ENCODE measurements around the gene HNF1B. TPM values are rescaled to one million over a fixed set of nuclear protein-coding genes. Genes with fewer than 3 reads are reported as not detected.

HNF1B gene
- total RNA-seq, 2 donors from 2014 or later: 0.19 to 0.48 TPM

GRCh38 chr17:37741341-37742115 lies 3.3 kb downstream of the HNF1B start:
- Mint-ChIP-seq H3K36me3 (ENCODE audit: insufficient read depth in 2 of 2) (peaks cover 2 to 3% of the 10 kb centered on the region in 2 donors), H3K4me3 (peak overlapping the region; percentile 83 to 87)
- ATAC-seq (replicated peaks in 1 of 2): no peak

GRCh38 chr17:37740915-37741314 lies 3.9 kb downstream of the HNF1B start:
- peaks cover 2 to 3% of the 10 kb centered on the region in 2 donors for H3K36me3 Mint-ChIP-seq (ENCODE audit: insufficient read depth in 2 of 2)
- DNase-seq: no peak
- peaks cover 21% of the 10 kb centered on the region for H3K4me1 Mint-ChIP-seq (ENCODE audit: low read depth)
- H3K4me3 Mint-ChIP-seq: no peak overlapping the region
- no peaks in the 10 kb centered on the region for H3K9me3 Mint-ChIP-seq
- H3K27ac Mint-ChIP-seq: no peak overlapping the region
- ATAC-seq (replicated peaks in 1 of 2): no peak
- peaks cover 80% of the 10 kb centered on the region for H3K27me3 Mint-ChIP-seq (ENCODE audit: low read depth)

More at GRCh38 chr17:37741341-37742115, 3.3 kb downstream of the HNF1B start:
- Mint-ChIP-seq H3K4me1 (ENCODE audit: low read depth) (peaks cover 21% of the 10 kb centered on the region), H3K9me3 (no peaks in the 10 kb centered on the region), H3K27me3 (ENCODE audit: low read depth) (peaks cover 83% of the 10 kb centered on the region), H3K27ac (no peak overlapping the region)
- no peak for DNase-seq

- Mint-ChIP-seq H3K4me3 (no peak overlapping the region), H3K27me3 (ENCODE audit: low read depth) (peaks cover 55% of the 10 kb centered on the region), H3K36me3 (ENCODE audit: insufficient read depth in 2 of 2) (no peaks in the 10 kb centered on the region), H3K9me3 (no peaks in the 10 kb centered on the region), H3K4me1 (ENCODE audit: low read depth) (peaks cover 4% of the 10 kb centered on the region), H3K27ac (no peak overlapping the region)
- DNase-seq (no peak), ATAC-seq (replicated peaks in 1 of 2) (no peak)
These were observed 6.9 kb downstream of the HNF1B start for GRCh38 chr17:37737971-37738370.

GRCh38 chr17:37737081-37737480 lies 7.8 kb downstream of the HNF1B start:
- Mint-ChIP-seq H3K9me3 (no peaks in the 10 kb centered on the region), H3K4me1 (ENCODE audit: low read depth) (no peaks in the 10 kb centered on the region), H3K27ac (no peak overlapping the region), H3K27me3 (ENCODE audit: low read depth) (peaks cover 52% of the 10 kb centered on the region), H3K4me3 (no peak overlapping the region), H3K36me3 (ENCODE audit: insufficient read depth in 2 of 2) (no peaks in the 10 kb centered on the region)
- ATAC-seq (replicated peaks in 1 of 2) (no peak), DNase-seq (no peak)

GRCh38 chr17:37736428-37736827 lies 8.4 kb downstream of the HNF1B start:
- DNase-seq (peak; percentile 10 to 18), ATAC-seq (replicated peaks in 1 of 2) (peak; percentile 53 to 64)
- Mint-ChIP-seq H3K4me1 (ENCODE audit: low read depth) (no peaks in the 10 kb centered on the region), H3K27me3 (ENCODE audit: low read depth) (peaks cover 49% of the 10 kb centered on the region), H3K36me3 (ENCODE audit: insufficient read depth in 2 of 2) (no peaks in the 10 kb centered on the region), H3K9me3 (no peaks in the 10 kb centered on the region), H3K4me3 (no peak overlapping the region), H3K27ac (no peak overlapping the region)

DNA sequence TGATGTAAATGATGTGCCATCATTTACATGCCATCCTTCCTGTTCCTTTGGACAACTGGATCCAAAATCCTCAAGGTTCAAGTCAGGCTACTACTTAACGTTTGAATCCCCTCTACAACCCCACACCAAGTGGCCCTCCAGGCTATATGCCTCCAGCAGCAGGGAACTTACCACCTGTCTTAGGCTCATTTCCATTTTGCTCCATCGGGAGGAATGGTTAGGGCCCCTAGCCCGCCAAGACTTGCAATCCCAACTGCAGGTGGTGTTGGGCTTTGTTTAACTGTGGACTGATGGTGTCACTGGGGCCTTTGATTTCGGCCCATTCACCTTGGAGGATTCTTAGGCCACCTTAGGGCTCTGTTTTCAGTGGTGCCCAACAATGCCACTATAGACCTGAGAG lies 9.7 kb downstream of the HNF1B start:
- no peak overlapping the region for H3K27ac Mint-ChIP-seq
- peaks cover 36% of the 10 kb centered on the region for H3K27me3 Mint-ChIP-seq (ENCODE audit: low read depth)
- DNase-seq (no peak), ATAC-seq (replicated peaks in 1 of 2) (no peak)
- H3K4me3 Mint-ChIP-seq: no peak overlapping the region
- H3K9me3 Mint-ChIP-seq: no peaks in the 10 kb centered on the region
- H3K36me3 Mint-ChIP-seq (ENCODE audit: insufficient read depth in 2 of 2): no peaks in the 10 kb centered on the region
- H3K4me1 Mint-ChIP-seq (ENCODE audit: low read depth): no peaks in the 10 kb centered on the region

GRCh38 chr17:37732316-37732715 lies 12.5 kb downstream of the HNF1B start:
- Mint-ChIP-seq H3K4me3 (no peak overlapping the region), H3K36me3 (ENCODE audit: insufficient read depth in 2 of 2) (no peaks in the 10 kb centered on the region), H3K27ac (no peak overlapping the region), H3K4me1 (ENCODE audit: low read depth) (no peaks in the 10 kb centered on the region), H3K9me3 (no peaks in the 10 kb centered on the region), H3K27me3 (ENCODE audit: low read depth) (peaks cover 11% of the 10 kb centered on the region)
- no peak for ATAC-seq (replicated peaks in 1 of 2)
- DNase-seq: no peak

DNA sequence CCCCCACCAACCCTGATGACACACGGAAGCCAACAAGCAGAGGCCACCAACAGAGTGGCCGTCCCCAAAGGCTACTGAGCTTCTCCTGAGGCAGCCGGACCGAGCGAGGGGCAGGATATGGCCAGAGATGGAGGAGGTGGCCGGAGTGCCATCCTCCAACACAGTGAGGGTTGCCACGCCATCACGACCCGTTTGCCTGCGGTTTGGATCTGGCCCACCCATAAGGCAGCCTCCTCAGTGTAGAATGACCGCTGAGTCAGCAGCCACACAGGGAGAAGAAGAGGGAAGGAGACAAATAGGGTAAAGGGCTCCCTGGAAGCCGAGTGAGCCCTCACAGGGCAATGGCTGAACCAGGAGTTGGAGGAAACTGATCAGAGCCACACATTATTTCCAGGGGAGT lies 13.8 kb downstream of the HNF1B start:
- H3K27ac Mint-ChIP-seq: no peak overlapping the region
- H3K27me3 Mint-ChIP-seq (ENCODE audit: low read depth): no peaks in the 10 kb centered on the region
- ATAC-seq (replicated peaks in 1 of 2) (no peak), DNase-seq (no peak)
- no peaks in the 10 kb centered on the region for H3K4me1 Mint-ChIP-seq (ENCODE audit: low read depth)
- no peak overlapping the region for H3K4me3 Mint-ChIP-seq
- H3K9me3 Mint-ChIP-seq: no peaks in the 10 kb centered on the region
- no peaks in the 10 kb centered on the region for H3K36me3 Mint-ChIP-seq (ENCODE audit: insufficient read depth in 2 of 2)

- no peak for ATAC-seq (replicated peaks in 1 of 2)
These were observed 15.0 kb downstream of the HNF1B start for GRCh38 chr17:37729905-37730304.

GRCh38 chr17:37726891-37727675 lies 17.8 kb downstream of the HNF1B start:
- ATAC-seq (replicated peaks in 1 of 2): no peak
- no peak overlapping the region for H3K4me3 Mint-ChIP-seq
- H3K27ac Mint-ChIP-seq: no peak overlapping the region
- no peaks in the 10 kb centered on the region for H3K9me3 Mint-ChIP-seq
- no peaks in the 10 kb centered on the region for H3K36me3 Mint-ChIP-seq (ENCODE audit: insufficient read depth in 2 of 2)
- H3K4me1 Mint-ChIP-seq (ENCODE audit: low read depth): no peaks in the 10 kb centered on the region
- H3K27me3 Mint-ChIP-seq (ENCODE audit: low read depth): peaks cover 3% of the 10 kb centered on the region
- DNase-seq: no peak

More at GRCh38 chr17:37729905-37730304, 15.0 kb downstream of the HNF1B start:
- Mint-ChIP-seq H3K27ac (no peak overlapping the region), H3K4me1 (ENCODE audit: low read depth) (no peaks in the 10 kb centered on the region), H3K36me3 (ENCODE audit: insufficient read depth in 2 of 2) (no peaks in the 10 kb centered on the region), H3K27me3 (ENCODE audit: low read depth) (no peaks in the 10 kb centered on the region), H3K4me3 (no peak overlapping the region), H3K9me3 (no peaks in the 10 kb centered on the region)
- DNase-seq: no peak

DNA sequence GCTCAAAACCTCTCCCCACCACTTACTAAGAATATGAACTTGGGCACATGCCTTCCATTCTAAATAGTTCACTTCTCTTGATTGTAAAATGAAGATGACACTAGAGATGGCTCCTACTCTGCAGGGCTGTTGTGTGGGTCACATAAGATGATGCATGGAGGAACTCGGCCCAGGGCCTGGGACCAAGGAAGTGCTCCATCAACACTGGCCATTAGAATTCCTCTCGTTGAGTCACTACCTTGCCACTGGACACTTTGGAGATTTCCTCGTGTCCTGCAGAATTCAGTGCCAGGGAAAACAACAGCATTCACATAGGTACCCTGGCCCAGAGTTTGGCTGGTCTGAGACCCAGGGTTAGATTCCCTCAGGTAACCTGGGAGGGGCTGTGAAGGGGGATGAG lies 18.6 kb downstream of the HNF1B start:
- Mint-ChIP-seq H3K4me1 (ENCODE audit: low read depth) (no peaks in the 10 kb centered on the region), H3K4me3 (no peak overlapping the region), H3K27ac (no peak overlapping the region), H3K27me3 (ENCODE audit: low read depth) (peaks cover 9% of the 10 kb centered on the region), H3K9me3 (no peaks in the 10 kb centered on the region), H3K36me3 (ENCODE audit: insufficient read depth in 2 of 2) (no peaks in the 10 kb centered on the region)
- DNase-seq: no peak
- no peak for ATAC-seq (replicated peaks in 1 of 2)

DNA sequence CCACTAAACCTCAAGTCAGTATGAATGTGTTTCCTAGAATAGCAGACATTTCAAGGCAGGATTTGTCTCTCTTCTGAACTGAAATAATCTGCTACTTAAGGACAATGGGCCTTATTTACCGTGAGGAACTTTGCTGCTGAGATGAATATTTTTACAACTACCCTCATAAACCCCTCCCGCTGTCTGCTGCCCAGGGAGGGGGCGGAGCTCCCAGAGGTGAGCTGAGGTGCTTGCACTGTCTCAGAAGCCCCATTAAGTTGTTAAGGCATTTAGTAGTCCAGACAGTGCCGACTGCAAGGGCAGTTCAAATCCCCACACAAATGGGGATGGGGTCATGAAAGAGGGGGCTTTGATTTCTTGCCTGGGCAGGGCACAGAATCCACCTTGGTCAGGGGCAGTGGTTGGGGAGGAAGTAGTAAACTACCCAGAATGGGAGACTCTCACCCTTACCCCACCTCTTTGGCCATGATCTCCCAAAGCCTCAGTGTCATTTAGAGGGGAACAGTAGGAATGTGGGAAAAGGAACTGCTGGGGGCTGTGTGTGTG lies 19.2 kb downstream of the HNF1B start:
- H3K4me3 Mint-ChIP-seq: no peak overlapping the region
- no peak for ATAC-seq (replicated peaks in 1 of 2)
- no peaks in the 10 kb centered on the region for H3K4me1 Mint-ChIP-seq (ENCODE audit: low read depth)
- no peak overlapping the region for H3K27ac Mint-ChIP-seq
- no peaks in the 10 kb centered on the region for H3K9me3 Mint-ChIP-seq
- H3K36me3 Mint-ChIP-seq (ENCODE audit: insufficient read depth in 2 of 2): no peaks in the 10 kb centered on the region
- DNase-seq: no peak
- H3K27me3 Mint-ChIP-seq (ENCODE audit: low read depth): peaks cover 9% of the 10 kb centered on the region

DNA sequence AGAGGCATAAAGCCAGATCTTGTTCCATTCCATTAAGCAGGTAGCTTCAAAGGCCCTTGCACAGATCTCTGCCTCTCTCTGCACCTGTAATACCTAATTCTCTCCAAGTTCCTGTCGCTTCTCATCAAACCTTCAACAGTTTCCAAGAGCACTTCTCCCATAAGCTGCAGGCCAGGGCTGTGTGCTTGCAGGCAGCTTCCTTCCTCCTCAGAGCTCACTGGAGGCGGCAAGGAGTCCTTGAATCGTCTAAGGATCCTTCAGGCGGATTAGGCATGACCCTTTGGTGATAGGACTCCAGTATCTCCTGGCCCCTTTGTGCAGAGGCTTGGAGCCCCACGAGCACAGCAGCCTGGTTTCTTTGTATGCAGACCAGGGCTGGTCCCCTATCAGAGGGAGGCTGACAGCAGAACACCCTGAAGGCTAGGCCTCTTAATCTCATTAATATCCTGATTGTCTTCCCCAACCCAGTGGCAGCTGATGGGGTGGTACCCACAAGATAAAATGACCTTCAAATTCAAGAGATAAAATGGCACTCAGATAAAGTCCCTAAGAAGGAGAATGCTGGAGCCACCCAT lies 19.8 kb downstream of the HNF1B start:
- H3K9me3 Mint-ChIP-seq: no peaks in the 10 kb centered on the region
- H3K4me3 Mint-ChIP-seq: no peak overlapping the region
- H3K36me3 Mint-ChIP-seq (ENCODE audit: insufficient read depth in 2 of 2): no peaks in the 10 kb centered on the region
- H3K4me1 Mint-ChIP-seq (ENCODE audit: low read depth): no peaks in the 10 kb centered on the region
- peaks cover 9% of the 10 kb centered on the region for H3K27me3 Mint-ChIP-seq (ENCODE audit: low read depth)
- DNase-seq (no peak), ATAC-seq (replicated peaks in 1 of 2) (no peak)
- H3K27ac Mint-ChIP-seq: no peak overlapping the region
